Panc1 (cell line): ENCODE data around the gene PRUNE2. TPM values are rescaled to one million over a fixed set of nuclear protein-coding genes. Genes with fewer than 3 reads are reported as not detected.
"Not testable (repeated sequence)": the region's sequence is repeated elsewhere in the genome, so short reads cannot be mapped to it uniquely, and the experiment has no call there.

Experiments used
- ATAC-seq: fragments of 200-7000 bp; cut with Tn5 transposase; 2 replicates; pipeline ENCODE4 v1.9.1; 2020; ENCODE audit warnings: mild to moderate bottlenecking, moderate library complexity
- BruUV-seq: library from RNA; stranded (reverse); fragments of 400-500 nt; replicated peaks from 2 replicates; lab custom pipeline; 2021; lab: Mats Ljungman, UMichigan
- CTCF ChIA-PET: fragments of 300-600 bp; sonication (Branson Sonifier 250); formaldehyde crosslinking; loops from one replicate; lab custom pipeline; 2022; ENCODE audit warnings: antibody characterized with exemption; lab: Charles Lee
- POLR2A ChIA-PET: fragments of 300-600 bp; sonication (Branson Sonifier 250); formaldehyde crosslinking; loops from one replicate; lab custom pipeline; 2022; ENCODE audit warnings: antibody characterized with exemption; lab: Charles Lee
- DNase-seq: peaks from one replicate; pipeline ENCODE4 v3.0.0-alpha.2; 2010; ENCODE audit warnings: low read depth, low spot score
- H3K27ac ChIP-seq: 2 replicates; pipeline ENCODE4 v1.5.1; 2011; ENCODE audit warnings: mild to moderate bottlenecking, low read length, inconsistent platforms
- H3K27me3 ChIP-seq: fragments of 200-500 bp; sonication (Bioruptor generic); 2 replicates; pipeline ENCODE4 v1.6.0; 2014; ENCODE audit warnings: low read length, inconsistent platforms; ENCODE audit not compliant: control insufficient read depth, insufficient read depth
- H3K36me3 ChIP-seq: fragments of 200-500 bp; sonication (Bioruptor generic); 2 replicates; pipeline ENCODE4 v1.5.1; 2014; ENCODE audit warnings: inconsistent platforms, mild to moderate bottlenecking, low read length, moderate library complexity; ENCODE audit not compliant: control insufficient read depth, insufficient read depth
- H3K4me1 ChIP-seq: 2 replicates; pipeline ENCODE4 v1.5.1; 2011; ENCODE audit warnings: inconsistent platforms, mild to moderate bottlenecking, low read length, moderate library complexity; ENCODE audit not compliant: control insufficient read depth, insufficient read depth
- H3K4me3 ChIP-seq, 2 experiments: 2 replicates each; pipeline ENCODE4 v1.5.1; 2011 to 2012; ENCODE audit warnings: low read depth in 2 of 2, low read length in 2 of 2, mild to moderate bottlenecking in 2 of 2, inconsistent platforms in 1 of 2, moderate library complexity in 1 of 2
- H3K9me3 ChIP-seq: fragments of 200-500 bp; sonication (Bioruptor generic); 2 replicates; pipeline ENCODE4 v1.5.1; 2014; ENCODE audit warnings: low read depth, mild to moderate bottlenecking, inconsistent platforms, low read length, moderate library complexity; ENCODE audit not compliant: control insufficient read depth, insufficient read depth
- CTCF ChIP-seq: fragments of 450-650 bp; IDR thresholded peaks from 2 replicates; pipeline ENCODE4 v1.5.1; 2017; ENCODE audit warnings: mild to moderate bottlenecking
- POLR2AphosphoS5 ChIP-seq: IDR thresholded peaks from 2 replicates; pipeline ENCODE4 v1.6.1; 2012; ENCODE audit warnings: mild to moderate bottlenecking, low read depth, low read length, moderate library complexity
- REST ChIP-seq, 2 experiments: IDR thresholded peaks; 2 replicates each; pipeline ENCODE4 v1.6.1; 2011 to 2012; ENCODE audit warnings: low read depth in 2 of 2, control low read depth in 1 of 2, low read length in 1 of 2, mild to moderate bottlenecking in 1 of 2, moderate library complexity in 1 of 2; ENCODE audit not compliant: insufficient read depth in 1 of 2
- SIN3A ChIP-seq: IDR thresholded peaks from 2 replicates; pipeline ENCODE4 v1.6.1; 2012; ENCODE audit warnings: low read depth, mild to moderate bottlenecking, low read length, moderate library complexity, borderline replicate concordance; ENCODE audit not compliant: insufficient read depth
- TCF7L2 ChIP-seq: IDR thresholded peaks from 2 replicates; pipeline ENCODE4 v1.6.1; 2011; ENCODE audit warnings: mild to moderate bottlenecking, low read depth, low read length, inconsistent platforms
- in situ Hi-C: cut with HindIII; loops from 2 replicates; pipeline ENCODE4 v1.10.0; 2016; ENCODE audit warnings: low sequenced_read_pairs, low pct_unique_long_range_greater_than_20kb
- intact Hi-C: fragments of 100-400 bp; cut with micrococcal nuclease; formaldehyde crosslinking; loops from one replicate; pipeline ENCODE4 v1.10.0; 2022; ENCODE audit not compliant: unreplicated experiment
- total RNA-seq: library from RNA; stranded (reverse); gene quantifications from one replicate; pipeline ENCODE4 v1.2.1, GENCODE V29; 2021; ENCODE audit not compliant: unreplicated experiment

The PRUNE2 gene
- total RNA-seq, 1 experiment from 2014 or later = 0.18 TPM

- TF ChIP-seq POLR2AphosphoS5 (no peak), REST (IDR thresholded peaks at IDR 0.05; ENCODE audit: insufficient read depth in 1 of 2, low read depth in 2 of 2, low read length in 1 of 2) (no peak), SIN3A (no peak), TCF7L2 (no peak), CTCF (no peak)
- Histone ChIP-seq H3K27me3 (no peaks in the 10 kb centered on the region), H3K4me3 (no peak overlapping the region), H3K9me3 (no peaks in the 10 kb centered on the region), H3K36me3 (no peaks in the 10 kb centered on the region), H3K27ac (no peak overlapping the region), H3K4me1 (no peaks in the 10 kb centered on the region)
- no peak for DNase-seq
- ATAC-seq = no peak
- ChIA-PET POLR2A (no interaction called here), CTCF (no interaction called here)
- in situ Hi-C loops (no loop called here), intact Hi-C loops (no loop called here)
- BruUV-seq = no TSS peak
Observed at GRCh38 chr9:76594764-76595424, 311.0 kb downstream of the PRUNE2 start.

- H3K4me3 ChIP-seq, ATAC-seq, BruUV-seq, H3K27me3 ChIP-seq, in situ Hi-C loops, H3K36me3 ChIP-seq, intact Hi-C loops, H3K4me1 ChIP-seq, POLR2A ChIA-PET, H3K9me3 ChIP-seq, H3K27ac ChIP-seq, DNase-seq, CTCF ChIA-PET: not testable (repeated sequence)
Observed at GRCh38 chr9:76593961-76594735, 311.8 kb downstream of the PRUNE2 start.

- CTCF ChIA-PET = no interaction called here
- no TSS peak for BruUV-seq
- Histone ChIP-seq H3K4me3 (no peak overlapping the region), H3K4me1 (no peaks in the 10 kb centered on the region), H3K9me3 (no peaks in the 10 kb centered on the region), H3K27me3 (no peaks in the 10 kb centered on the region), H3K36me3 (no peaks in the 10 kb centered on the region), H3K27ac (no peak overlapping the region)
- POLR2A ChIA-PET = no interaction called here
- intact Hi-C loops (no loop called here), in situ Hi-C loops (no loop called here)
- ATAC-seq = no peak
- no peak for DNase-seq
- no peak for TF ChIP-seq POLR2AphosphoS5
- no peak for TF ChIP-seq CTCF
- TF ChIP-seq SIN3A = no peak
- TF ChIP-seq TCF7L2 = no peak
- no peak for TF ChIP-seq REST (IDR thresholded peaks at IDR 0.05; ENCODE audit: insufficient read depth in 1 of 2, low read depth in 2 of 2, low read length in 1 of 2)
Observed at GRCh38 chr9:76592974-76593347, 313.0 kb downstream of the PRUNE2 start.
